ENCODE data around the gene C2.
"Not testable (repeated sequence)": the region's sequence is repeated elsewhere in the genome, so short reads cannot be mapped to it uniquely, and the experiment has no call there.

C2 gene

GRCh38 chr6:31972709-31973350, 45.3 kb downstream of the C2 start:
- DNase-seq (ENCODE audit: low read depth) = no peak
- no peak for TF ChIP-seq CTCF (IDR thresholded peaks at IDR 0.05; ENCODE audit: insufficient read depth, low read depth, low read length, missing control alignments)
- H3K4me3 ChIP-seq (ENCODE audit: low read depth, low read length) = peak overlapping the region; percentile 74

- not testable (repeated sequence) for H3K4me3 ChIP-seq (ENCODE audit: low read depth, low read length); DNase-seq (ENCODE audit: low read depth)
These were observed 48.5 kb downstream of the C2 start for GRCh38 chr6:31976065-31976464.

GRCh38 chr6:31977816-31978431, 50.4 kb downstream of the C2 start:
- TF ChIP-seq CTCF (IDR thresholded peaks at IDR 0.05; ENCODE audit: insufficient read depth, low read depth, low read length, missing control alignments) = no peak
- no peak for DNase-seq (ENCODE audit: low read depth)
- H3K4me3 ChIP-seq (ENCODE audit: low read depth, low read length) = no peak overlapping the region

GRCh38 chr6:31978831-31979230, 51.3 kb downstream of the C2 start:
- no peak overlapping the region for H3K4me3 ChIP-seq (ENCODE audit: low read depth, low read length)
- no peak for TF ChIP-seq CTCF (IDR thresholded peaks at IDR 0.05; ENCODE audit: insufficient read depth, low read depth, low read length, missing control alignments)
- DNase-seq (ENCODE audit: low read depth) = no peak

DNA sequence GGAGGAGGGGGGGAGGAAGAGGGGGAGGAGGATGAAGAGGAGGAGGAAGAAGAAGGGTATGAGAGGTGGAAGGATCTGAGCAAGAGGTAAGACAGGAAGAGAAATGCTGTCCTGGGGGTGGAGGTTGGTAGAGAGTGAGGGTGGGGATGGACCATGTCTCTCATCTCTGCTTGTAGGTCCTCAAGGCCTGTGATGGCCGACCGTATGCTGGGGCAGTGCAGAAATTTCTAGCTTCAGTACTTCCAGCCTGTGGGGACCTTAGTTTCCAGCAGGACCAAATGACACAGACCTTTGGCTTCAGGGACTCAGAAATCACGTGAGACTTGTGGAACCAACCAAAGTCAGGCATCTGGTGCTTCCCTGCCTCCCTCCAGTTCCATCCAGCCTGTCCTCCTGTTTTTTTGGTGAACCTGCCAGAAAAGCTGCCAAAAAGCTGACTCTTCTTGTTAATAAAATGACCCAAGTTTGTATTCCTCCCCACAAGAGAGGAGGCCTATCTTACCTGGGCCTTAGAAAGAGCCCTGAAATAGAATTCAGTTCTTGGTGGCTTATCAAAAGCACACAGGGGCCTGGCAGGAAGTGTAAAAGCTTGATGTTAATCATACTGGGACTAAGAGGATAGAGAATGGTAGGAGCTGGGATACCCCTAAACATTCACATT, 51.9 kb downstream of the C2 start:
- TF ChIP-seq CTCF (IDR thresholded peaks at IDR 0.05; ENCODE audit: insufficient read depth, low read depth, low read length, missing control alignments) = no peak
- H3K4me3 ChIP-seq (ENCODE audit: low read depth, low read length) = no peak overlapping the region
- no peak for DNase-seq (ENCODE audit: low read depth)

- H3K4me3 ChIP-seq (ENCODE audit: low read depth, low read length); DNase-seq (ENCODE audit: low read depth): not testable (repeated sequence)
These were observed 52.8 kb downstream of the C2 start for GRCh38 chr6:31980195-31980876.

DNA sequence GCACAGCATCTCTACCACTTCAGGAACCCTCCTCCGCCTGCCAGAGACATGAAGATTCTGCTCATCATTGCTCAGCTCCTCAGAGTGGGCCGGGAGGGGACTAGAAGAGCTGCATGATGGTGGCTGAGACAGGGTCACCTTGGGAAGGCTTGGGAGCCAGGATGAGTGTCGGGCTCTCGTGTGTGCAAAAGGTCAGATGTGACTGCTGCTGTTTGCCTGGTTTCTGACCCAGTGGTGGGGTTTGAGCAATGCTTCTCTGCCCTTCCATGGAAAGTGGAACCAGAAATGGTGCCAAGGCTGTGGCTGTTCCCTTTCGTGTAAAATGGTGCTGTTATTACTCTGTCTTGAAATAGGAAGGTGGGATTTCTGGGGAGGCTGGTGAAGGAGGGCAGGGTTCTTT, 53.5 kb downstream of the C2 start:
- not testable (repeated sequence) for DNase-seq (ENCODE audit: low read depth); H3K4me3 ChIP-seq (ENCODE audit: low read depth, low read length)

- DNase-seq (ENCODE audit: low read depth); H3K4me3 ChIP-seq (ENCODE audit: low read depth, low read length): not testable (repeated sequence)
These were observed 54.2 kb downstream of the C2 start, which contains the start of gene C4A for GRCh38 chr6:31981744-31982143. TSS of gene C4A (plus strand) at chr6:31982057. CDS start at chr6:31982108, 51 bp downstream.

DNA sequence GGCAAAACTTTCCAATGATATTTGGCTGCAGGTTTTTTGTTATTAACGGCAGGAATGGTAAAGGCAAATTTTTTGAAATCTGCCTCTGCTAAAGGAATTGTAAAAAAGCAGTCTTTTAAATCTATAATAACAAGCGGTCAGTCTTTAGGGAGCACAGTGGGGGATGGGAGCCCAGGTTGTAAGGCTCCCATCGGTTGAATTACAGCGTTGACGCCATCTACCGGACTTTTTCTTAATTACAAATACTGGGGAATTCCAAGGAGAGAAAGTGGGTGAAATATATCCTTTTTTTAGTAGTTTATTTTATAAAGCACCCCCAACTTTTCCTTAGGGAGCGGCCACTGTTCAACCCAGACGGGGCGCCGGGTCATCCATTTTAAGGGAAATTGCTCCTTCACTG, 61.8 kb downstream of the C2 start:
- not testable (repeated sequence) for DNase-seq (ENCODE audit: low read depth); H3K4me3 ChIP-seq (ENCODE audit: low read depth, low read length)

DNA sequence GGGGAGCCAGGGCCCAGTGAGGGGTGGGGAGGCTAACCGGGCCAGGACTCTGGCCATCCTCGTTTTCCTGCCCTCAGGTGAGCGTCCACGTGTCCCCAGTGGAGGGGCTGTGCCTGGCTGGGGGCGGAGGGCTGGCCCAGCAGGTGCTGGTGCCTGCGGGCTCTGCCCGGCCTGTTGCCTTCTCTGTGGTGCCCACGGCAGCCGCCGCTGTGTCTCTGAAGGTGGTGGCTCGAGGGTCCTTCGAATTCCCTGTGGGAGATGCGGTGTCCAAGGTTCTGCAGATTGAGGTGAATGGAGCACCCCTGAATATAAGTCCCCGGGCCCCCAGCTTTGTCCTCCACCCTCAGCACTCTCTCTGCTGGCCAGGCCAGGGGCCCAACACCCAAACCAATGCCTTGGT, 66.9 kb downstream of the C2 start:
- H3K4me3 ChIP-seq (ENCODE audit: low read depth, low read length); DNase-seq (ENCODE audit: low read depth): not testable (repeated sequence)
